ENCODE results near the gene NEK4.

Gene NEK4

GRCh38 chr3:52816654-52817053 is 45.9 kb upstream of the NEK4 start:
- no peaks in the 10 kb centered on the region for H3K79me1 ChIP-seq (ENCODE audit: low read length)
- H3K14ac ChIP-seq (ENCODE audit: low read length): no peak overlapping the region
- no peaks in the 10 kb centered on the region for H3K79me2 ChIP-seq (ENCODE audit: control insufficient read depth, insufficient read depth, low read length, poor library complexity)
- DNase-seq: peak; percentile 94 to 96
- H3K4me1 ChIP-seq (ENCODE audit: control insufficient read depth in 1 of 2, insufficient read depth in 2 of 2, low read length in 2 of 2): no peaks in the 10 kb centered on the region
- H4K8ac ChIP-seq (ENCODE audit: low read depth, low read length): no peak overlapping the region
- no peak overlapping the region for H3K4me3 ChIP-seq (ENCODE audit: low read depth, low read length)
- no peak overlapping the region for H2BK120ac ChIP-seq (ENCODE audit: insufficient read depth, low read length, poor library complexity)
- H3K27me3 ChIP-seq (ENCODE audit: insufficient read depth, low read length): no peaks in the 10 kb centered on the region
- H2AFZ ChIP-seq (ENCODE audit: insufficient read depth, low read length, poor library complexity): no peak overlapping the region
- H2AK5ac ChIP-seq (ENCODE audit: low read length): no peak overlapping the region
- H3K18ac ChIP-seq (ENCODE audit: low read length): no peak overlapping the region
- H3K4ac ChIP-seq (ENCODE audit: low read depth, low read length): no peak overlapping the region
- WGBS (ENCODE audit: extremely low coverage, insufficient coverage, insufficient read length): no CpG with 5 or more reads among the region's 10 CpGs
- no peak overlapping the region for H3K4me2 ChIP-seq (ENCODE audit: low read length)
- H3K9ac ChIP-seq (ENCODE audit: low read length): no peak overlapping the region
- H2BK12ac ChIP-seq (ENCODE audit: low read length): no peak overlapping the region
- H3K23ac ChIP-seq (ENCODE audit: low read length): no peak overlapping the region
- no peak overlapping the region for H2BK5ac ChIP-seq (ENCODE audit: low read depth, low read length, poor library complexity)
- peaks cover 3% of the 10 kb centered on the region for H3K9me3 ChIP-seq (ENCODE audit: insufficient read depth, low read depth, low read length)
- no peak overlapping the region for H4K91ac ChIP-seq (ENCODE audit: low read depth, low read length)
- no peak overlapping the region for H3K27ac ChIP-seq (ENCODE audit: low read depth, low read length)
- H4K12ac ChIP-seq (ENCODE audit: low read depth, low read length): no peak overlapping the region
- H3K36me3 ChIP-seq (ENCODE audit: control insufficient read depth in 1 of 2, insufficient read depth in 2 of 2, low read length in 2 of 2): no peaks in the 10 kb centered on the region

- no peak overlapping the region for H2BK5ac ChIP-seq (ENCODE audit: low read depth, low read length, poor library complexity)
- no peaks in the 10 kb centered on the region for H3K27me3 ChIP-seq (ENCODE audit: insufficient read depth, low read length)
- DNase-seq: peak in 1 of 2 donors; percentile 41
- H3K4me2 ChIP-seq (ENCODE audit: low read length): no peak overlapping the region
- H3K79me1 ChIP-seq (ENCODE audit: low read length): no peaks in the 10 kb centered on the region
- H4K8ac ChIP-seq (ENCODE audit: low read depth, low read length): no peak overlapping the region
- no peak overlapping the region for H3K14ac ChIP-seq (ENCODE audit: low read length)
- no peak overlapping the region for H2AK5ac ChIP-seq (ENCODE audit: low read length)
- no peak overlapping the region for H2BK120ac ChIP-seq (ENCODE audit: insufficient read depth, low read length, poor library complexity)
- H3K4ac ChIP-seq (ENCODE audit: low read depth, low read length): no peak overlapping the region
- no peaks in the 10 kb centered on the region for H3K36me3 ChIP-seq (ENCODE audit: control insufficient read depth in 1 of 2, insufficient read depth in 2 of 2, low read length in 2 of 2)
- peaks cover 4% of the 10 kb centered on the region for H3K9me3 ChIP-seq (ENCODE audit: insufficient read depth, low read depth, low read length)
- no CpG with 5 or more reads among the region's 6 CpGs for WGBS (ENCODE audit: extremely low coverage, insufficient coverage, insufficient read length)
- H3K18ac ChIP-seq (ENCODE audit: low read length): no peak overlapping the region
- no peaks in the 10 kb centered on the region for H3K79me2 ChIP-seq (ENCODE audit: control insufficient read depth, insufficient read depth, low read length, poor library complexity)
- no peaks in the 10 kb centered on the region for H3K4me1 ChIP-seq (ENCODE audit: control insufficient read depth in 1 of 2, insufficient read depth in 2 of 2, low read length in 2 of 2)
- H2AFZ ChIP-seq (ENCODE audit: insufficient read depth, low read length, poor library complexity): no peak overlapping the region
- H2BK12ac ChIP-seq (ENCODE audit: low read length): no peak overlapping the region
- H4K91ac ChIP-seq (ENCODE audit: low read depth, low read length): no peak overlapping the region
- no peak overlapping the region for H3K27ac ChIP-seq (ENCODE audit: low read depth, low read length)
- H3K4me3 ChIP-seq (ENCODE audit: low read depth, low read length): no peak overlapping the region
- H3K9ac ChIP-seq (ENCODE audit: low read length): no peak overlapping the region
- no peak overlapping the region for H4K12ac ChIP-seq (ENCODE audit: low read depth, low read length)
- H3K23ac ChIP-seq (ENCODE audit: low read length): no peak overlapping the region
Observed at GRCh38 chr3:52816199-52816598, 45.5 kb upstream of the NEK4 start.

DNA sequence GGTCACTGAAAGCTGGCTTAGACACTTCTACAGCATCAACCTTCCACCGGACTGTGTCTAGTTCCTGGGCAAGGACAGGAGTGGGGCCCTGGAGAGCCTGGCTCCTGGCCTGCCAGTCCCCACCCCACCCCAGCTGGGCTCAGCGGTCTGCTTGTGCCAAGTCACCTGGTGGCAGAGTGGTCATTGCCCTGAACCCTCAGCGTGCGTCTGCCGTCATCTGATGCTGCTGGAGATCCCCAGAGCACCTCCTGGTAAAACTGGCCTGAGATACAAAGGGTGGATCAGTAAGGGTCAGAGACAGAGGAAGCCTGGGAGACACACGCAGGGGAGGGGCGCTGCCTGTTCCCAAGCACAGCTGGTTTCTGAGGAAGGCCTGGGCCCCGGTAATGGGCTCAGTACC is 43.1 kb upstream of the NEK4 start:
- Histone ChIP-seq H3K79me2 (ENCODE audit: control insufficient read depth, insufficient read depth, low read length, poor library complexity) (no peaks in the 10 kb centered on the region), H3K9me3 (ENCODE audit: insufficient read depth, low read depth, low read length) (peaks cover 5% of the 10 kb centered on the region), H3K14ac (ENCODE audit: low read length) (no peak overlapping the region), H2BK12ac (ENCODE audit: low read length) (no peak overlapping the region), H4K91ac (ENCODE audit: low read depth, low read length) (no peak overlapping the region), H3K23ac (ENCODE audit: low read length) (no peak overlapping the region), H2AK5ac (ENCODE audit: low read length) (no peak overlapping the region), H3K79me1 (ENCODE audit: low read length) (no peaks in the 10 kb centered on the region), H3K36me3 (ENCODE audit: control insufficient read depth in 1 of 2, insufficient read depth in 2 of 2, low read length in 2 of 2) (no peaks in the 10 kb centered on the region), H3K18ac (ENCODE audit: low read length) (no peak overlapping the region), H2BK120ac (ENCODE audit: insufficient read depth, low read length, poor library complexity) (no peak overlapping the region), H3K4me3 (ENCODE audit: low read depth, low read length) (no peak overlapping the region), H2AFZ (ENCODE audit: insufficient read depth, low read length, poor library complexity) (no peak overlapping the region), H3K4ac (ENCODE audit: low read depth, low read length) (no peak overlapping the region), H3K9ac (ENCODE audit: low read length) (no peak overlapping the region), H2BK5ac (ENCODE audit: low read depth, low read length, poor library complexity) (no peak overlapping the region), H4K8ac (ENCODE audit: low read depth, low read length) (no peak overlapping the region), H3K27ac (ENCODE audit: low read depth, low read length) (no peak overlapping the region), H3K4me1 (ENCODE audit: control insufficient read depth in 1 of 2, insufficient read depth in 2 of 2, low read length in 2 of 2) (no peaks in the 10 kb centered on the region), H4K12ac (ENCODE audit: low read depth, low read length) (no peak overlapping the region), H3K27me3 (ENCODE audit: insufficient read depth, low read length) (no peaks in the 10 kb centered on the region), H3K4me2 (ENCODE audit: low read length) (no peak overlapping the region)
- WGBS (ENCODE audit: extremely low coverage, insufficient coverage, insufficient read length): no CpG with 5 or more reads among the region's 8 CpGs
- no peak for DNase-seq

DNA sequence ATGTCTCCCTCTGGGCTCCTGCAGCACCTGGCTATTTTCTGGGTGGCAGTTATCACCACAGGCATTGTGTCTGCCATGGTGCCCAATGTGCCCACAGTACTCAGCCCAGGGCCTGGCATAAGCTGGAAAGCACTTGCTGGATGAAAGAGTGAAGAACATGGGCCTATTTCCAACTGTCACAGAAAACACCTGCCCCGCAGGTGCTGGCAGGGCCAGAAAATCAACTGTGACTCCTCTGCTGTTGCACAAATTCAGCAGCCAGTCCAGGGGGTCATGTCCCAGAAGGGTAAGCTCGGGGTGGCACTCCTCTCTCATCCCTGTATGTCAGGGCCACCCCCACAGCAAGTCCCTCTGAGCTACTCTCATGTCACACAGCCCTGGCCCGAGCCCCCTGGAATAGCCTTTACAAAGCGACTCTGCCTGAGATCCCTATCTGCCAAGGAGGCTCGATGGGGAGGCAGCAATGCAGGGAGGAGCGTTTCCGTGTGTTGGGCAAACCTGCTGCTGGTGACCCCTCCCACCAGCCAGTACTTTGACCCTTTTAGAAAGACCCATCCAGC is 40.8 kb upstream of the NEK4 start:
- Histone ChIP-seq H3K4me3 (ENCODE audit: low read depth, low read length) (no peak overlapping the region), H4K8ac (ENCODE audit: low read depth, low read length) (no peak overlapping the region), H3K27ac (ENCODE audit: low read depth, low read length) (no peak overlapping the region), H3K4me2 (ENCODE audit: low read length) (no peak overlapping the region), H3K4me1 (ENCODE audit: control insufficient read depth in 1 of 2, insufficient read depth in 2 of 2, low read length in 2 of 2) (no peaks in the 10 kb centered on the region), H2BK12ac (ENCODE audit: low read length) (no peak overlapping the region), H2BK5ac (ENCODE audit: low read depth, low read length, poor library complexity) (no peak overlapping the region), H2AK5ac (ENCODE audit: low read length) (no peak overlapping the region), H3K14ac (ENCODE audit: low read length) (no peak overlapping the region), H4K12ac (ENCODE audit: low read depth, low read length) (no peak overlapping the region), H4K91ac (ENCODE audit: low read depth, low read length) (no peak overlapping the region), H3K4ac (ENCODE audit: low read depth, low read length) (no peak overlapping the region), H2AFZ (ENCODE audit: insufficient read depth, low read length, poor library complexity) (no peak overlapping the region), H3K79me2 (ENCODE audit: control insufficient read depth, insufficient read depth, low read length, poor library complexity) (no peaks in the 10 kb centered on the region), H3K9me3 (ENCODE audit: insufficient read depth, low read depth, low read length) (peaks cover 6% of the 10 kb centered on the region), H3K9ac (ENCODE audit: low read length) (no peak overlapping the region), H3K27me3 (ENCODE audit: insufficient read depth, low read length) (no peaks in the 10 kb centered on the region), H3K79me1 (ENCODE audit: low read length) (no peaks in the 10 kb centered on the region), H3K18ac (ENCODE audit: low read length) (no peak overlapping the region), H3K36me3 (ENCODE audit: control insufficient read depth in 1 of 2, insufficient read depth in 2 of 2, low read length in 2 of 2) (no peaks in the 10 kb centered on the region), H3K23ac (ENCODE audit: low read length) (no peak overlapping the region), H2BK120ac (ENCODE audit: insufficient read depth, low read length, poor library complexity) (no peak overlapping the region)
- DNase-seq: no peak
- WGBS (ENCODE audit: extremely low coverage, insufficient coverage, insufficient read length): no CpG with 5 or more reads among the region's 7 CpGs
